SK-N-SH (cell line): ENCODE data around the gene ZNRF4. TPM values are rescaled to one million over a fixed set of nuclear protein-coding genes. Genes with fewer than 3 reads are reported as not detected.

ENCODE experiments used
- CTCF ChIA-PET: fragments of 300-600, 350-600 bp; formaldehyde crosslinking; extraction: SDS; loops from one replicate; lab custom pipeline; 2021; lab: Yijun Ruan, JAX
- POLR2A ChIA-PET: fragments of 350-600 bp; sonication (Branson Sonifier 250); formaldehyde crosslinking; extraction: SDS; loops from one replicate; lab custom pipeline; 2020; ENCODE audit warnings: antibody characterized with exemption, inconsistent platforms; lab: Yijun Ruan, JAX
- DNase-seq: peaks from one replicate; pipeline ENCODE4 v3.0.0; 2012
- H2AFZ ChIP-seq: fragments of 200-600 bp; sonication (generic); 2 replicates; pipeline ENCODE4 v1.8.1; 2016; ENCODE audit warnings: antibody characterized with exemption, mild to moderate bottlenecking, low read depth
- H3F3A ChIP-seq: fragments of 200-600 bp; sonication (generic); replicated peaks from 2 replicates; pipeline ENCODE3; 2016; ENCODE audit warnings: antibody characterized with exemption, mild to moderate bottlenecking; ENCODE audit not compliant: insufficient read depth
- H3K27ac ChIP-seq, 2 experiments: fragments of 200-500 bp in 1 of 2; fragments of 200-600 bp in 1 of 2; sonication (Bioruptor generic) in 1 of 2; sonication (generic), shearing (Covaris generic) in 1 of 2; 2 replicates each; pipeline versions ENCODE4 v1.5.1 to v1.6.1; 2014 to 2016; ENCODE audit warnings: low read depth in 2 of 2, inconsistent platforms in 1 of 2, low read length in 1 of 2, mild to moderate bottlenecking in 1 of 2, mixed read lengths in 1 of 2
- H3K27me3 ChIP-seq: fragments of 200-600 bp; sonication (generic), shearing (Covaris generic); 2 replicates; pipeline ENCODE4 v1.6.1; 2016; ENCODE audit warnings: mixed run types; ENCODE audit not compliant: insufficient read depth
- H3K36me3 ChIP-seq, 2 experiments: fragments of 200-500 bp in 1 of 2; fragments of 200-600 bp in 1 of 2; sonication (Bioruptor generic) in 1 of 2; sonication (generic) in 1 of 2; replicated peaks in 1 of 2; 2 replicates each; pipeline versions ENCODE3 to v1.5.1; 2014 to 2016; ENCODE audit warnings: low read length in 1 of 2, mild to moderate bottlenecking in 1 of 2; ENCODE audit not compliant: insufficient read depth in 2 of 2, control insufficient read depth in 1 of 2
- H3K4me1 ChIP-seq, 2 experiments: fragments of 200-500 bp in 1 of 2; fragments of 200-600 bp in 1 of 2; sonication (Bioruptor generic) in 1 of 2; sonication (generic), shearing (Covaris generic) in 1 of 2; 2 replicates each; pipeline versions ENCODE4 v1.5.1 to v1.6.1; 2014 to 2016; ENCODE audit warnings: low read depth in 1 of 2, low read length in 1 of 2, mixed run types in 1 of 2; ENCODE audit not compliant: insufficient read depth in 2 of 2, control insufficient read depth in 1 of 2
- H3K4me2 ChIP-seq: fragments of 200-600 bp; sonication (generic), shearing (Covaris generic); 2 replicates; pipeline ENCODE4 v1.6.1; 2017; ENCODE audit warnings: mixed run types
- H3K4me3 ChIP-seq, 2 experiments: fragments of 200-500 bp in 1 of 2; fragments of 200-600 bp in 1 of 2; sonication (Bioruptor generic) in 1 of 2; sonication (generic), shearing (Covaris generic) in 1 of 2; 2 replicates each; pipeline versions ENCODE4 v1.5.1 to v1.8.1; 2014 to 2016; ENCODE audit warnings: low read depth in 2 of 2, inconsistent platforms in 1 of 2, low read length in 1 of 2, mild to moderate bottlenecking in 1 of 2, mixed read lengths in 1 of 2, moderate library complexity in 1 of 2
- H3K79me2 ChIP-seq: fragments of 200-600 bp; sonication (generic); 2 replicates; pipeline ENCODE4 v1.8.1; 2017; ENCODE audit warnings: mild to moderate bottlenecking; ENCODE audit not compliant: insufficient read depth
- H3K9ac ChIP-seq: fragments of 200-600 bp; sonication (generic); 2 replicates; pipeline ENCODE4 v1.6.1; 2017; ENCODE audit warnings: mixed run types
- H3K9me2 ChIP-seq: fragments of 200-600 bp; sonication (generic); 2 replicates; pipeline ENCODE4 v1.6.1; 2017; ENCODE audit warnings: mixed run types
- H3K9me3 ChIP-seq: fragments of 200-600 bp; sonication (generic); 2 replicates; pipeline ENCODE4 v1.6.1; 2017; ENCODE audit warnings: mixed run types, mild to moderate bottlenecking, moderate library complexity
- H4K20me1 ChIP-seq: fragments of 200-600 bp; sonication (generic); 2 replicates; pipeline ENCODE4 v1.6.1; 2017; ENCODE audit warnings: mild to moderate bottlenecking, mixed run types; ENCODE audit not compliant: insufficient read depth
- FOSL2 ChIP-seq: IDR thresholded peaks from 2 replicates; pipeline ENCODE4 v1.4.0; 2012; ENCODE audit warnings: low read depth, mild to moderate bottlenecking, moderate library complexity, borderline replicate concordance
- FOXJ3 ChIP-seq: sonication (generic); formaldehyde crosslinking; IDR thresholded peaks from 2 replicates; pipeline ENCODE4 v1.5.1; 2020; ENCODE audit warnings: mild to moderate bottlenecking, missing genetic modification reagents
- IRF3 ChIP-seq: fragments of 150-350 bp; IDR thresholded peaks from 2 replicates; pipeline ENCODE4 v1.6.1; 2016; ENCODE audit warnings: mild to moderate bottlenecking, low read depth, low read length
- JUND ChIP-seq: IDR thresholded peaks from 2 replicates; pipeline ENCODE4 v1.4.0; 2012
- MAX ChIP-seq: IDR thresholded peaks from 2 replicates; pipeline ENCODE4 v1.4.0; 2012; ENCODE audit warnings: low read depth
- MEF2A ChIP-seq: IDR thresholded peaks from 2 replicates; pipeline ENCODE4 v1.4.0; 2012; ENCODE audit warnings: low read depth, borderline replicate concordance
- POLR2AphosphoS5 ChIP-seq: IDR thresholded peaks from 2 replicates; pipeline ENCODE4 v1.6.1; 2012; ENCODE audit warnings: low read depth, low read length
- RCOR1 ChIP-seq: fragments of 150-350 bp; IDR thresholded peaks from 2 replicates; pipeline ENCODE4 v1.6.1; 2017; ENCODE audit warnings: antibody characterized with exemption, low read length
- REST ChIP-seq: IDR thresholded peaks from 2 replicates; pipeline ENCODE4 v1.6.1; 2012; ENCODE audit warnings: mild to moderate bottlenecking, low read depth, low read length, moderate library complexity
- RXRA ChIP-seq: IDR thresholded peaks from 2 replicates; pipeline ENCODE4 v1.4.0; 2012; ENCODE audit warnings: low read depth, mild to moderate bottlenecking, borderline replicate concordance
- SIN3A ChIP-seq: IDR thresholded peaks from 2 replicates; pipeline ENCODE4 v1.6.1; 2012; ENCODE audit warnings: low read depth, mild to moderate bottlenecking, low read length, moderate library complexity, borderline replicate concordance
- SMC3 ChIP-seq: IDR thresholded peaks from 2 replicates; pipeline ENCODE4 v1.6.1; 2012; ENCODE audit warnings: low read depth, low read length, improper control_type of control experiment
- TEAD4 ChIP-seq: IDR thresholded peaks from 2 replicates; pipeline ENCODE4 v1.4.0; 2012; ENCODE audit warnings: mild to moderate bottlenecking, borderline replicate concordance; ENCODE audit not compliant: insufficient read depth
- USF1 ChIP-seq: IDR thresholded peaks from 2 replicates; pipeline ENCODE4 v1.4.0; 2012; ENCODE audit warnings: low read depth, borderline replicate concordance
- WGBS: methylation state at CpG from one replicate; pipeline ENCODE4 v1.1.6; 2017; ENCODE audit warnings: low lambda C conversion rate; 5-methylcytosine and 5-hydroxymethylcytosine counted together
- polyA plus RNA-seq, 3 experiments: library from polyadenylated mRNA; depleted of rRNA; stranded (reverse); fragments of >200 nt; gene quantifications; 2 replicates each; pipeline ENCODE4 v1.2.3, GENCODE V29; 2012

ZNRF4 gene
- polyA plus RNA-seq, 1 of the 3 experiments (the other 2 are of a cell fraction), result not detected

- Histone ChIP-seq H3K9me3 (no peaks in the 10 kb centered on the region), H3F3A (no peaks in the 10 kb centered on the region), H3K27me3 (peaks cover 41% of the 10 kb centered on the region), H3K4me2 (peak overlapping the region; percentile 37; the same call in 1 of the 2 replicates), H3K9ac (no peak overlapping the region), H3K4me1 (no peaks in the 10 kb centered on the region; a peak in 1 of 4 replicates), H3K27ac (no peak overlapping the region), H4K20me1 (no peaks in the 10 kb centered on the region), H3K79me2 (no peaks in the 10 kb centered on the region), H2AFZ (no peak overlapping the region), H3K4me3 (no peak overlapping the region; a peak in 1 of 4 replicates), H3K9me2 (no peaks in the 10 kb centered on the region), H3K36me3 (no peaks in the 10 kb centered on the region)
- DNase-seq, result peak; percentile 54
- TF ChIP-seq FOXJ3 (CRISPR knock-in tag) (no peak), SMC3 (no peak), POLR2AphosphoS5 (no peak), REST (no peak), RXRA (no peak), FOSL2 (no peak), JUND (no peak), RCOR1 (no peak), MAX (no peak), IRF3 (no peak), MEF2A (no peak), TEAD4 (no peak), USF1 (no peak), SIN3A (no peak)
- CTCF ChIA-PET, result interaction anchor here (0.7 to 2.2 kb wide), 2 partner anchors 10 to 26 kb away, joined by 4 to 11 read pairs; no protein-coding TSS in a partner anchor
- POLR2A ChIA-PET, result no interaction called here
- WGBS, result 3% methylated on average over 25 of the region's 32 CpGs
Observed at GRCh38 chr19:5478241-5478924, 23.2 kb downstream of the ZNRF4 start.
